SHP77 treated with DMSO at 0.1 percent for 48 hours (cell line): ENCODE data around the gene DDX11.
A peak's percentile ranks its signal among the peaks of the same experiment; 100 is the strongest.
"Not testable (repeated sequence)": the region's sequence is repeated elsewhere in the genome, so short reads cannot be mapped to it uniquely, and the experiment has no call there.

ENCODE experiments used
- DNase-seq: peaks from one replicate; lab custom pipeline; 2025; lab: John Stamatoyannopoulos, UW

Gene DDX11

DNA sequence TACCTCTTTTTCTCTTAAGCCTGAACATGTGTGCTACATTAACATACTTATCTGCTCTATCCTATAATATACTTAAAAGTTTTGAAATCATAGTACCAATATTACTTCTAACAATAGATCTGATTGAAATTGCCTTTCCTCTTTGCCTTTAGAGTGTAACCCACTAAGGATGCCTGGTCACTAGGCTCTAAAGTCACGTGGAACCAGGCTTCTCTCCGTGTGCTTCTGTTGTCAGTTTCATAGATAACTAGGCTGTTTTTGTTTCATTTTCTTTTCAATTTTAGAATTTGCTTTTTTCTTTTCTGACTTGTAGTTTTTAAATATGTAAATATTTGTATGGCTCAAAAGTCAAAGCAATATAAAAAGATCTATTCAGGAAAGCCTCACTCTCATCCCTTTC, 25.8 kb downstream of the DDX11 start:
- DNase-seq = not testable (repeated sequence)

DNA sequence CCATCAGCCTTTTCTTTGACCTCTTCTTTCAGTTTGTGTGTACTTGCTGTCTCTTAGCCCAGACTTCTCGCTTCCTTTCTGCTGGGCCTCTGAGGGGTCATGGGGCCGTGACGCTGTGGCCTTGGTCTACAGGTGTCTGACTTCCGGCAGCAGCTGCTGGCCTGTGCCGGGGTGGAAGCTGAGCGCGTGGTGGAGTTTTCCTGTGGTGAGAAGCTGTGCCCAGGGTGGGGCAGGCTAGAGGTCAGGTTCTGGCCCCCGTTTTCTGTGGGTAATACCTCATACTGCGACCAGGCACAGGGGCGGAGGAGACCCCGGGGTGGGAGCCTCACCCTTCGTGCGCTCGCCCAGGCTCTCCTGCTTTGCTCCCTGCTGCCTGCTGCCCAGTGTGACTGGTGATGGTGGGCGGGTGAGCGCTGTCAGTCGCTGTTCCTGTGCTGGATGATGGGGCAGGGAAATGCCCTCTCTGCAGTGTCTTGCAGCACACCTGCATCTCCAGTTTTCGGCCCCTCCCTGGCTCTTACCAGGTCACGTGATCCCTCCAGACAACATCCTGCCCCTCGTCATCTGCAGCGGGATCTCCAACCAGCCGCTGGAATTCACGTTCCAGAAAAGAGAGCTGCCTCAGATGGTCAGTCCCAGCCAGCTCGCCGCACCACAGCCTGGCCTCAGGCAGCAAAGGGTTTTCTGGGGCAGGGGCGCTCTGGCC, 27.0 kb downstream of the DDX11 start:
- not testable (repeated sequence) for DNase-seq

GRCh38 chr12:31102125-31102524, 28.5 kb downstream of the DDX11 start:
- peak; percentile 39 for DNase-seq

- DNase-seq = not testable (repeated sequence)
Observed at GRCh38 chr12:31102596-31102995, 28.9 kb downstream of the DDX11 start.

- DNase-seq = peak; percentile 93
Observed at GRCh38 chr12:31103561-31103975, 29.9 kb downstream of the DDX11 start.

DNA sequence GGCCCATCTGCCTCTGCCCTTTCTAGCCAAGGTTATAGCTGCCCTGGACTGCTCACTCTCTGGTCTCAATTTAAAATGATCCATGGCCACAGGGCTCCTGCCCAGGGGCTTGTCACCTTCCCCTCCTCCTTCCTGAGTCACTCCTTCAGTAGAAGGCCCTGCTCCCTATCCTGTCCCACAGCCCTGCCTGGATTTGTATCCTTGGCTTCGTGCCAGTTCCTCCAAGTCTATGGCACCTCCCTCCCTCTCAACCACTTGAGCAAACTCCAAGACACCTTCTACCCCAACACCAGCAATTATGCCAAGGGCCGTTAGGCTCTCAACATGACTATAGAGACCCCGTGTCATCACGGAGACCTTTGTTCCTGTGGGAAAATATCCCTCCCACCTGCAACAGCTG, 30.6 kb downstream of the DDX11 start:
- not testable (repeated sequence) for DNase-seq

DNA sequence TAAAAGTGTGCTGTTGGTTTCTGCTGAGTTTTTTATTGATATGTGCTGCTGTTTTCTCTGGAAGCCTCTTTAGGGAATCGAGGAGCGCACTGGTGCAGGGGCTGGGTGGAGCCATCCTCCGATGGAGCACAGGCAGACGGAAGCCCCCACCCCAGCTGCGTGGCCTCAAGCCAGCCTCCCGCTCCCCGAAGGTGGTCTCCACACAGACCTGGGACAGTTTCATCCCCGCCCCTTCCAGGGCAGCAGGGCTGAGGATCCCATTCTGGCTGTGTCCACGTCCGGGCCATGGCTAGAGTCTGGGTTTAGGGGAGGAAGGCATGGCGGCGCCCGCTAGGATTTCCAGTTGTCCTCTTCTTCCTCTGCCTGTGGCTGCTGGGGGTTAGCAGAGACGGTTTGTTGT, 31.1 kb downstream of the DDX11 start:
- DNase-seq = not testable (repeated sequence)

- DNase-seq = no peak
Observed at GRCh38 chr12:31105668-31106067, 32.0 kb downstream of the DDX11 start.

- DNase-seq = peak; percentile 87
Observed at GRCh38 chr12:31106101-31106803, 32.6 kb downstream of the DDX11 start.

GRCh38 chr12:31109773-31110172, 36.1 kb downstream of the DDX11 start:
- not testable (repeated sequence) for DNase-seq

- DNase-seq = not testable (repeated sequence)
Observed at GRCh38 chr12:31110263-31110662, 36.6 kb downstream of the DDX11 start.

GRCh38 chr12:31115092-31115601, 41.5 kb downstream of the DDX11 start:
- DNase-seq = not testable (repeated sequence)

DNA sequence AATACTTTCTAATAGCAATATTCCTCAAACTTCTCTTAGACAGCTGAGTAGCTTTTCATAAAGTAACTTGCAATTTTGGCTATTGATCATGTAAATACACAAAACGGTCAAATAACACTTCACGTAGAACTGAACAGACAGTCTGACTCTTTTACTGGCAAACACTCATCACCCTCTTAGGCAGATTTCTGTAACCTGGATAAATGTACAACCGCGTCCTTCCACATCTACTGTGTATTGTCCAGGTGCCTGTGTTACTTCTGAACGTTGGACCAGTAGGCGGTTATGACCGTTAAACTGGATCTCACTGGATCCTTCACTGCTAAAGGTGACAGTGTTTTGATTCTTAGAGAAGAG, 43.2 kb downstream of the DDX11 start:
- peak; percentile 64 for DNase-seq

GRCh38 chr12:31117203-31118011, 43.7 kb downstream of the DDX11 start:
- DNase-seq = no peak

DNA sequence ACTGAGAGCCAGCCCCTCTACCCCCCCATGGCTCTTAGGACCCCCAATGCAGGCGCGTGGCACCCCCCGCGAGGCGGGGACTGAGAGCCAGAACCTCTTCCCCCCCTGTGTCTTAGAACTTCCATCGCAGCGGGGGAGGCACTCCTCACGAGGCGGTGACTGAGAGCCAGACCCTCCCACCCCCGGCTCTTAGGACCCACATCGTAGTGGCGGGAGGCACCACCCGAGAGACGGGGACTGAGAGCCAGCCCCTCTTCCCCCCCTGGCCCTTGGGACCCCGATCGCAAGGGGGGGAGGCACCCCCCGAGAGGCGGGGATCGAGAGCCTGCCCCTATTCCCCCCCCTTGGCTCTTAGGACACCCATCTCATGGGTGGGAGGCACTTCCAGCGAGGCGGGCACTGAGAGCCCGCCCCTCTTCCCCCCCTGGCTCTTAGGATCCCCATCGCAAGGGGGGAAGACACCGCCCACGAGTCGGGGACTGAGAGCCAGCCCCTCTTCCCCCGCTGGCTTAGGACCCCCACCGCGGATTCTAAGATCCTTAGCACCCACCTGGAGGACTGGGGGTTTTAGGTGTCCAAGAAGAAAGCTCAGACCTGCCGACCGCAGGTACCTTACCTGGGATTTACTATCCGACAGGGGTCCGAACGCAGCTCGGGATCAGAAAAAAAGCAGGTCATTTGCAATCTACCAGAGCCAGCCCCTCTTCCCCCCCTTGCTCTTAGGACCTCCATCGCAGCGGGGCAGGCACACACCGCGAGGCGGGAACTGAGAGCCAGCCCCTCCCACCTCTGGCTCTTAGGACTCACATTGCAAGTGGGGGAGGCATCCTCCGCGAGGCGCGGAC, 44.9 kb downstream of the DDX11 start:
- no peak for DNase-seq

GRCh38 chr12:31119192-31119802, 45.6 kb downstream of the DDX11 start:
- no peak for DNase-seq

- no peak for DNase-seq
Observed at GRCh38 chr12:31119803-31120211, 46.1 kb downstream of the DDX11 start.

GRCh38 chr12:31120392-31121008, 46.8 kb downstream of the DDX11 start:
- DNase-seq = no peak

- not testable (repeated sequence) for DNase-seq
Observed at GRCh38 chr12:31121022-31121728, 47.5 kb downstream of the DDX11 start.

- no peak for DNase-seq
Observed at GRCh38 chr12:31122481-31122880, 48.8 kb downstream of the DDX11 start.
